ENCODE results near the gene ARMC7. TPM values are rescaled to one million over a fixed set of nuclear protein-coding genes. Genes with fewer than 3 reads are reported as not detected.

ARMC7 gene
- total and polyA plus RNA-seq, 2 of the 13 experiments (the other 11 are each of a cell fraction or from before 2014, with no cell fraction given) = 3.9 to 4.2 TPM

- TF ChIP-seq EHMT2 (IDR thresholded peaks at IDR 0.05; ENCODE audit: borderline replicate concordance, low read depth, low read length) (no peak), RFXAP (CRISPR knock-in tag; IDR thresholded peaks at IDR 0.05; ENCODE audit: borderline replicate concordance) (peak; percentile 22; the same call in 1 of the 2 replicates), ZNF7 (CRISPR knock-in tag; IDR thresholded peaks at IDR 0.05) (no peak), PHF5A (CRISPR knock-in tag; IDR thresholded peaks at IDR 0.05; ENCODE audit: low read depth, unreplicated experiment) (peak; percentile 73), NFIC (IDR thresholded peaks at IDR 0.05; ENCODE audit: low read length) (no peak), ZNF605 (CRISPR knock-in tag; IDR thresholded peaks at IDR 0.05) (no peak), BCLAF1 (IDR thresholded peaks at IDR 0.05) (no peak), ZNF24 (IDR thresholded peaks at IDR 0.05) (no peak), TEAD2 (CRISPR knock-in tag; IDR thresholded peaks at IDR 0.05) (no peak), ZNF281 (CRISPR knock-in tag; IDR thresholded peaks at IDR 0.05; ENCODE audit: borderline replicate concordance) (no peak), RNF2 (conservative IDR thresholded peaks at IDR 0.05; ENCODE audit: low read depth) (no peak)
- TF ChIP-seq, protein P1, sequence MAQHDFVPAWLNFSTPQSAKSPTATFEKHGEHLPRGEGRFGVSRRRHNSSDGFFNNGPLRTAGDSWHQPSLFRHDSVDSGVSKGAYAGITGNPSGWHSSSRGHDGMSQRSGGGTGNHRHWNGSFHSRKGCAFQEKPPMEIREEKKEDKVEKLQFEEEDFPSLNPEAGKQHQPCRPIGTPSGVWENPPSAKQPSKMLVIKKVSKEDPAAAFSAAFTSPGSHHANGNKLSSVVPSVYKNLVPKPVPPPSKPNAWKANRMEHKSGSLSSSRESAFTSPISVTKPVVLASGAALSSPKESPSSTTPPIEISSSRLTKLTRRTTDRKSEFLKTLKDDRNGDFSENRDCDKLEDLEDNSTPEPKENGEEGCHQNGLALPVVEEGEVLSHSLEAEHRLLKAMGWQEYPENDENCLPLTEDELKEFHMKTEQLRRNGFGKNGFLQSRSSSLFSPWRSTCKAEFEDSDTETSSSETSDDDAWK (CRISPR knock-in tag; IDR thresholded peaks at IDR 0.05) = no peak
- TF ChIP-seq, protein P2, sequence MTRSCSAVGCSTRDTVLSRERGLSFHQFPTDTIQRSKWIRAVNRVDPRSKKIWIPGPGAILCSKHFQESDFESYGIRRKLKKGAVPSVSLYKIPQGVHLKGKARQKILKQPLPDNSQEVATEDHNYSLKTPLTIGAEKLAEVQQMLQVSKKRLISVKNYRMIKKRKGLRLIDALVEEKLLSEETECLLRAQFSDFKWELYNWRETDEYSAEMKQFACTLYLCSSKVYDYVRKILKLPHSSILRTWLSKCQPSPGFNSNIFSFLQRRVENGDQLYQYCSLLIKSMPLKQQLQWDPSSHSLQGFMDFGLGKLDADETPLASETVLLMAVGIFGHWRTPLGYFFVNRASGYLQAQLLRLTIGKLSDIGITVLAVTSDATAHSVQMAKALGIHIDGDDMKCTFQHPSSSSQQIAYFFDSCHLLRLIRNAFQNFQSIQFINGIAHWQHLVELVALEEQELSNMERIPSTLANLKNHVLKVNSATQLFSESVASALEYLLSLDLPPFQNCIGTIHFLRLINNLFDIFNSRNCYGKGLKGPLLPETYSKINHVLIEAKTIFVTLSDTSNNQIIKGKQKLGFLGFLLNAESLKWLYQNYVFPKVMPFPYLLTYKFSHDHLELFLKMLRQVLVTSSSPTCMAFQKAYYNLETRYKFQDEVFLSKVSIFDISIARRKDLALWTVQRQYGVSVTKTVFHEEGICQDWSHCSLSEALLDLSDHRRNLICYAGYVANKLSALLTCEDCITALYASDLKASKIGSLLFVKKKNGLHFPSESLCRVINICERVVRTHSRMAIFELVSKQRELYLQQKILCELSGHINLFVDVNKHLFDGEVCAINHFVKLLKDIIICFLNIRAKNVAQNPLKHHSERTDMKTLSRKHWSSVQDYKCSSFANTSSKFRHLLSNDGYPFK (CRISPR knock-in tag; IDR thresholded peaks at IDR 0.05; ENCODE audit: borderline replicate concordance) = peak; percentile 19; the same call in 1 of the 2 replicates
- TF ChIP-seq, protein P3, sequence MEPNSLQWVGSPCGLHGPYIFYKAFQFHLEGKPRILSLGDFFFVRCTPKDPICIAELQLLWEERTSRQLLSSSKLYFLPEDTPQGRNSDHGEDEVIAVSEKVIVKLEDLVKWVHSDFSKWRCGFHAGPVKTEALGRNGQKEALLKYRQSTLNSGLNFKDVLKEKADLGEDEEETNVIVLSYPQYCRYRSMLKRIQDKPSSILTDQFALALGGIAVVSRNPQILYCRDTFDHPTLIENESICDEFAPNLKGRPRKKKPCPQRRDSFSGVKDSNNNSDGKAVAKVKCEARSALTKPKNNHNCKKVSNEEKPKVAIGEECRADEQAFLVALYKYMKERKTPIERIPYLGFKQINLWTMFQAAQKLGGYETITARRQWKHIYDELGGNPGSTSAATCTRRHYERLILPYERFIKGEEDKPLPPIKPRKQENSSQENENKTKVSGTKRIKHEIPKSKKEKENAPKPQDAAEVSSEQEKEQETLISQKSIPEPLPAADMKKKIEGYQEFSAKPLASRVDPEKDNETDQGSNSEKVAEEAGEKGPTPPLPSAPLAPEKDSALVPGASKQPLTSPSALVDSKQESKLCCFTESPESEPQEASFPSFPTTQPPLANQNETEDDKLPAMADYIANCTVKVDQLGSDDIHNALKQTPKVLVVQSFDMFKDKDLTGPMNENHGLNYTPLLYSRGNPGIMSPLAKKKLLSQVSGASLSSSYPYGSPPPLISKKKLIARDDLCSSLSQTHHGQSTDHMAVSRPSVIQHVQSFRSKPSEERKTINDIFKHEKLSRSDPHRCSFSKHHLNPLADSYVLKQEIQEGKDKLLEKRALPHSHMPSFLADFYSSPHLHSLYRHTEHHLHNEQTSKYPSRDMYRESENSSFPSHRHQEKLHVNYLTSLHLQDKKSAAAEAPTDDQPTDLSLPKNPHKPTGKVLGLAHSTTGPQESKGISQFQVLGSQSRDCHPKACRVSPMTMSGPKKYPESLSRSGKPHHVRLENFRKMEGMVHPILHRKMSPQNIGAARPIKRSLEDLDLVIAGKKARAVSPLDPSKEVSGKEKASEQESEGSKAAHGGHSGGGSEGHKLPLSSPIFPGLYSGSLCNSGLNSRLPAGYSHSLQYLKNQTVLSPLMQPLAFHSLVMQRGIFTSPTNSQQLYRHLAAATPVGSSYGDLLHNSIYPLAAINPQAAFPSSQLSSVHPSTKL (CRISPR knock-in tag; IDR thresholded peaks at IDR 0.05) = 0 out of 2 replicates have a peak, but pooled peaks have one; percentile 39
Measured at GRCh38 chr17:75113798-75114551, 4.2 kb downstream of the ARMC7 start (continued).
